ENCODE measurements around the gene KCTD8.
"Not testable (repeated sequence)": the region's sequence is repeated elsewhere in the genome, so short reads cannot be mapped to it uniquely, and the experiment has no call there.

Gene KCTD8

DNA sequence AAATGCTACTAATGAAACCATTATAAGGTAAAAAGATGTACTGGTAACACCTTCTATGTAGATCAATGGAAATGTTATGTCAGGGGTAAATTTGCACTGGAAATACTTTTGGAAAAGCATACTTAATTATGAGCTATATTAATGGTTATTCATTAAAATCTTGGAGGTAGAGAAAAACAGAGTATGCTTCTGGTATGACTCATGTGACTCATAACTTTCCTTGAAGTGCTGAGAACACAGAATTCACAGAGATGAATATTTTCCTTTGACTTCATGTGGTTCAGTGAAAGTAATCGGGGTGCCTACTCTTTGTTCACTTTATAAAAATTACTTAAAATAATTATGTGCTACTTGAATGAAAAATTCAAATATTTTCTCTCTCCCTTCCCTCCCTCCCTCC is 254.2 kb downstream of the KCTD8 start:
- Histone ChIP-seq H4K8ac (ENCODE audit: low read length) (no peak overlapping the region), H3K9me3 (ENCODE audit: control insufficient read depth, low read length) (peaks cover 3% of the 10 kb centered on the region), H3K36me3 (ENCODE audit: control insufficient read depth in 1 of 2, insufficient read depth in 2 of 2, low read depth in 1 of 2, low read length in 2 of 2) (no peaks in the 10 kb centered on the region), H2AFZ (ENCODE audit: low read depth, low read length) (no peak overlapping the region), H4K91ac (ENCODE audit: low read length) (no peak overlapping the region), H3K14ac (ENCODE audit: low read length in 2 of 2) (no peak overlapping the region), H2BK5ac (ENCODE audit: low read depth, low read length, poor library complexity, severe bottlenecking) (no peak overlapping the region), H3K4me3 (ENCODE audit: insufficient read depth in 1 of 2, low read depth in 1 of 2, low read length in 2 of 2) (no peak overlapping the region), H3K4ac (ENCODE audit: low read depth in 1 of 2, low read length in 2 of 2) (no peak overlapping the region), H2AK5ac (ENCODE audit: low read length, severe bottlenecking) (no peak overlapping the region), H2BK120ac (ENCODE audit: low read depth, low read length) (no peak overlapping the region), H3K4me2 (ENCODE audit: low read length, poor library complexity, severe bottlenecking) (no peak overlapping the region), H3K4me1 (ENCODE audit: control insufficient read depth, insufficient read depth, low read depth, low read length) (no peaks in the 10 kb centered on the region), H3K23ac (ENCODE audit: low read length in 2 of 2) (no peak overlapping the region), H2BK15ac (ENCODE audit: low read depth, poor library complexity, severe bottlenecking) (no peak overlapping the region), H3K18ac (ENCODE audit: low read depth in 1 of 2, low read length in 2 of 2) (no peak overlapping the region), H3K27ac (ENCODE audit: low read length, poor library complexity, severe bottlenecking) (no peak overlapping the region), H3K27me3 (ENCODE audit: control insufficient read depth in 1 of 2, insufficient read depth in 1 of 2, low read length in 2 of 2) (no peaks in the 10 kb centered on the region), H2BK12ac (ENCODE audit: low read length in 2 of 2) (no peak overlapping the region), H3K9ac (ENCODE audit: low read length) (no peak overlapping the region), H3K79me1 (replicated peaks; ENCODE audit: low read length, poor library complexity, severe bottlenecking) (no peaks in the 10 kb centered on the region)
- no CpG with 5 or more reads among the region's 1 CpG for WGBS
- DNase-seq, result no peak

DNA sequence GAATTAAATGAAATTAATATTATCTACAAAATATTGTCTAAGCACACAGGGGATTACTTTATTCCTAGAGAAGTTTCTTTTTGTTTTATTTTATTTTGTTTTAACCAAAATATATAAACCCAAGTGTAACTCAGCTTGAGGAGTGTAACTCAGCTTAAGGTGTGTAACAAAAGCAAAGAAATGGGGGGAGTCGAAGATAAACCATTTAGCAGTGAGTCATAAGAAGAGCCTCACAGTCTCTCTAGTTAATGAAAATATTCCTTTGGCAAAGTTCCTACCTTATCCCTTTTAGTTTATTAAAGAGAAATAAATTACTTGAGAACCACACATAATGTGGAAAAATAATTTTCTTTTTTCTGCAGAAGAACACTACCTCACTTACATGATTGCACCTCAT is 261.8 kb downstream of the KCTD8 start:
- H2AK5ac ChIP-seq (ENCODE audit: low read length, severe bottlenecking), result no peak overlapping the region
- no peak overlapping the region for H2BK15ac ChIP-seq (ENCODE audit: low read depth, poor library complexity, severe bottlenecking)
- H3K18ac ChIP-seq (ENCODE audit: low read depth in 1 of 2, low read length in 2 of 2), result no peak overlapping the region
- no peaks in the 10 kb centered on the region for H3K36me3 ChIP-seq (ENCODE audit: control insufficient read depth in 1 of 2, insufficient read depth in 2 of 2, low read depth in 1 of 2, low read length in 2 of 2)
- H2AFZ ChIP-seq (ENCODE audit: low read depth, low read length), result no peak overlapping the region
- no peak overlapping the region for H3K27ac ChIP-seq (ENCODE audit: low read length, poor library complexity, severe bottlenecking)
- H2BK12ac ChIP-seq (ENCODE audit: low read length in 2 of 2), result no peak overlapping the region
- no CpG with 5 or more reads among the region's 1 CpG for WGBS
- H4K8ac ChIP-seq (ENCODE audit: low read length), result no peak overlapping the region
- H3K14ac ChIP-seq (ENCODE audit: low read length in 2 of 2), result no peak overlapping the region
- no peaks in the 10 kb centered on the region for H3K27me3 ChIP-seq (ENCODE audit: control insufficient read depth in 1 of 2, insufficient read depth in 1 of 2, low read length in 2 of 2)
- H3K4me1 ChIP-seq (ENCODE audit: control insufficient read depth, insufficient read depth, low read depth, low read length), result peaks cover 2% of the 10 kb centered on the region
- no peak overlapping the region for H3K4me2 ChIP-seq (ENCODE audit: low read length, poor library complexity, severe bottlenecking)
- no peak overlapping the region for H4K91ac ChIP-seq (ENCODE audit: low read length)
- no peaks in the 10 kb centered on the region for H3K79me1 ChIP-seq (replicated peaks; ENCODE audit: low read length, poor library complexity, severe bottlenecking)
- no peak overlapping the region for H3K4ac ChIP-seq (ENCODE audit: low read depth in 1 of 2, low read length in 2 of 2)
- DNase-seq, result no peak
- H3K9ac ChIP-seq (ENCODE audit: low read length), result no peak overlapping the region
- no peaks in the 10 kb centered on the region for H3K9me3 ChIP-seq (ENCODE audit: control insufficient read depth, low read length)
- no peak overlapping the region for H2BK120ac ChIP-seq (ENCODE audit: low read depth, low read length)
- H3K4me3 ChIP-seq (ENCODE audit: insufficient read depth in 1 of 2, low read depth in 1 of 2, low read length in 2 of 2), result no peak overlapping the region
- H3K23ac ChIP-seq (ENCODE audit: low read length in 2 of 2), result no peak overlapping the region
- no peak overlapping the region for H2BK5ac ChIP-seq (ENCODE audit: low read depth, low read length, poor library complexity, severe bottlenecking)

DNA sequence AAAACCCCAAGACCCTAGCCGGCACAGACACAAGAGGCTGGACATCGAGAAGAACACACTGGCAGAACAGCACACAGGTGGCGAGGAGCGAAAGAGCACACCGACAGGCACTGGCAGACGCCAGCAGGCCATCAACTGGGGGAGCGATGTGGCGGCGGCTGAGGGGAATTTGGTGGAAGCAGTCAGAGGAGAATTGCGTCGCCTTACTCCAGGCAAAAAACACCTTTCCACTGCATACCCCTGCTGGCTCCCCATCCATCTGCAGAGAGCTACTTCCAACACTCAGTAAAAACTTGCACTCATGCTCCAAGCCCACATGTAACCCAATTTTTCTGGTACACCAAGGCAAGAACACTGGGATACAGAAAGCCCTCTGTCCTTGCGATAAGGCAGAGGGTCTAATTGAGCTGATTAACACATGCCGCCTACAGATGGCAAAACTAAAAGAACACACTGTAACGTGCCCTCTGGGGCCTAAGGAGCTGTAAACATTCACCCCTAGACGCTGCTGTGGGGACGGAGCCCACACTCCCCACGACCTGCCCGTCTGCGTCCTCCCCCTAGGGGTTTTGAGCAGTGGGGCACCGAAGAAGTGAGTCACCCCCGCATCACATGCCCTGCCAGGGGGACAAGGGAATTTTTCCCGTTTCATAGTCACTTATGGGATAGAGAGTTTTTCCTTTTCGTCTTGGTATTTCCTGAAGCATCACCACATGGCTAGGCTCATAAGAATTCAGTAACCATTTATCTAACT is 262.3 kb downstream of the KCTD8 start:
- no peaks in the 10 kb centered on the region for H3K79me1 ChIP-seq (replicated peaks; ENCODE audit: low read length, poor library complexity, severe bottlenecking)
- 82% methylated on average over 20 of the region's 23 CpGs for WGBS
- H3K23ac ChIP-seq (ENCODE audit: low read length in 2 of 2), result no peak overlapping the region
- no peak overlapping the region for H2BK5ac ChIP-seq (ENCODE audit: low read depth, low read length, poor library complexity, severe bottlenecking)
- no peak overlapping the region for H2AK5ac ChIP-seq (ENCODE audit: low read length, severe bottlenecking)
- H3K4me2 ChIP-seq (ENCODE audit: low read length, poor library complexity, severe bottlenecking), result no peak overlapping the region
- no peak overlapping the region for H2BK120ac ChIP-seq (ENCODE audit: low read depth, low read length)
- no peak overlapping the region for H3K14ac ChIP-seq (ENCODE audit: low read length in 2 of 2)
- no peak overlapping the region for H3K9ac ChIP-seq (ENCODE audit: low read length)
- no peak overlapping the region for H2AFZ ChIP-seq (ENCODE audit: low read depth, low read length)
- no peaks in the 10 kb centered on the region for H3K27me3 ChIP-seq (ENCODE audit: control insufficient read depth in 1 of 2, insufficient read depth in 1 of 2, low read length in 2 of 2)
- H3K18ac ChIP-seq (ENCODE audit: low read depth in 1 of 2, low read length in 2 of 2), result no peak overlapping the region
- no peaks in the 10 kb centered on the region for H3K36me3 ChIP-seq (ENCODE audit: control insufficient read depth in 1 of 2, insufficient read depth in 2 of 2, low read depth in 1 of 2, low read length in 2 of 2)
- no peaks in the 10 kb centered on the region for H3K9me3 ChIP-seq (ENCODE audit: control insufficient read depth, low read length)
- H2BK12ac ChIP-seq (ENCODE audit: low read length in 2 of 2), result no peak overlapping the region
- no peak overlapping the region for H4K91ac ChIP-seq (ENCODE audit: low read length)
- no peak overlapping the region for H3K27ac ChIP-seq (ENCODE audit: low read length, poor library complexity, severe bottlenecking)
- no peak overlapping the region for H2BK15ac ChIP-seq (ENCODE audit: low read depth, poor library complexity, severe bottlenecking)
- no peak for DNase-seq
- peaks cover 2% of the 10 kb centered on the region for H3K4me1 ChIP-seq (ENCODE audit: control insufficient read depth, insufficient read depth, low read depth, low read length)
- H3K4me3 ChIP-seq (ENCODE audit: insufficient read depth in 1 of 2, low read depth in 1 of 2, low read length in 2 of 2), result no peak overlapping the region
- no peak overlapping the region for H4K8ac ChIP-seq (ENCODE audit: low read length)
- H3K4ac ChIP-seq (ENCODE audit: low read depth in 1 of 2, low read length in 2 of 2), result no peak overlapping the region

DNA sequence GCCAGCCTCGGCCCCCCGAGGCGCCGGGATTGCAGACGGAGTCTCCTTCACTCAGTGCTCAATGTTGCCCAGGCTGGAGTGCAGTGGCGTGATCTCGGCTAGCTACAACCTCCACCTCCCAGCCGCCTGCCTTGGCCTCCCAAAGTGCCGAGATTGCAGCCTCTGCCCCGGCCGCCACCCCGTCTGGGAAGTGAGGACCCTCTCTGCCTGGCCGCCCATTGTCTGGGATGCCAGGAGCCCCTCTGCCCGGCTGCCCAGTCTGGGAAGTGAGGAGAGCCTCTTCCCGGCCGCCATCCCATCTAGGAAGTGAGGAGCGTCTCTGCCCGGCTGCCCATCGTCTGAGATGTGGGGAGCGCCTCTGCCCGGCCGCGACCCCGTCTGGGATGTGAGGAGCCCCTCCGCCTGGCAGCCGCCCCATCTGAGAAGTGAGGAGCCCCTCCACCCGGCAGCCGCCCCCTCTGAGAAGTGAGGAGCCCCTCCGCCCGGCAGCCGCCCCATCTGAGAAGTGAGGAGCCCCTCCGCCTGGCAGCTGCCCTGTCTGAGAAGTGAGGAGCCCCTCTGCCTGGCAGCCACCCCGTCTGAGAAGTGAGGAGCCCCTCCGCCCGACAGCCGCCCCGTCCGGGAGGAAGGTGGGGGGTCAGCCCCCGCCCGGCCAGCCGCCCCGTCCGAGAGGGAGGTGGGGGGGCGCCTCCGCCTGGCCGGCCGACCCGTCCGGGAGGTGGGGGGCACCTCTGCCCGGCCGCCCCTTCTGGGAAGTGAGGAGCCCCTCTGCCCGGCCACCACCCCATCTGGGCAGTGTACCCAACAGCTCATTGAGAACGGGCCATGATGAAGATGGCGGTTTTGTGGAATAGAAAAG is 266.9 kb downstream of the KCTD8 start:
- H4K91ac ChIP-seq (ENCODE audit: low read length); H3K4me2 ChIP-seq (ENCODE audit: low read length, poor library complexity, severe bottlenecking); H3K79me1 ChIP-seq (replicated peaks; ENCODE audit: low read length, poor library complexity, severe bottlenecking); H3K23ac ChIP-seq (ENCODE audit: low read length in 2 of 2); H3K4me3 ChIP-seq (ENCODE audit: insufficient read depth in 1 of 2, low read depth in 1 of 2, low read length in 2 of 2); H2BK12ac ChIP-seq (ENCODE audit: low read length in 2 of 2); H3K18ac ChIP-seq (ENCODE audit: low read depth in 1 of 2, low read length in 2 of 2); H3K14ac ChIP-seq (ENCODE audit: low read length in 2 of 2); H3K27ac ChIP-seq (ENCODE audit: low read length, poor library complexity, severe bottlenecking); H3K9ac ChIP-seq (ENCODE audit: low read length); H2AFZ ChIP-seq (ENCODE audit: low read depth, low read length); DNase-seq; H4K8ac ChIP-seq (ENCODE audit: low read length); H2AK5ac ChIP-seq (ENCODE audit: low read length, severe bottlenecking); H2BK120ac ChIP-seq (ENCODE audit: low read depth, low read length); H2BK5ac ChIP-seq (ENCODE audit: low read depth, low read length, poor library complexity, severe bottlenecking); H2BK15ac ChIP-seq (ENCODE audit: low read depth, poor library complexity, severe bottlenecking); H3K4me1 ChIP-seq (ENCODE audit: control insufficient read depth, insufficient read depth, low read depth, low read length); H3K27me3 ChIP-seq (ENCODE audit: control insufficient read depth in 1 of 2, insufficient read depth in 1 of 2, low read length in 2 of 2); H3K4ac ChIP-seq (ENCODE audit: low read depth in 1 of 2, low read length in 2 of 2); H3K36me3 ChIP-seq (ENCODE audit: control insufficient read depth in 1 of 2, insufficient read depth in 2 of 2, low read depth in 1 of 2, low read length in 2 of 2); H3K9me3 ChIP-seq (ENCODE audit: control insufficient read depth, low read length): not testable (repeated sequence)
- WGBS, result 94% methylated on average over 53 of the region's 54 CpGs

Measured in mesenchymal stem cell (in vitro differentiated cells and primary cell).